H9 (cell line): ENCODE data around the gene NEK7. TPM values are rescaled to one million over a fixed set of nuclear protein-coding genes. Genes with fewer than 3 reads are reported as not detected.

Experiments used
- DNase-seq: peaks from one replicate; pipeline ENCODE4 v3.0.0-alpha.2; 2017
- H2AFZ ChIP-seq: one replicate; pipeline ENCODE4 v1.6.1; 2013; ENCODE audit warnings: mild to moderate bottlenecking, low read length, control low read depth, moderate library complexity
- H2AK5ac ChIP-seq: 2 replicates; pipeline ENCODE4 v1.6.1; 2013; ENCODE audit warnings: low read length, control low read depth, mixed read lengths; ENCODE audit not compliant: insufficient read length
- H2BK120ac ChIP-seq: one replicate; pipeline ENCODE4 v1.6.1; 2013; ENCODE audit warnings: low read depth, mild to moderate bottlenecking, low read length, control low read depth, inconsistent platforms; ENCODE audit not compliant: poor library complexity, severe bottlenecking
- H2BK12ac ChIP-seq: 2 replicates; pipeline ENCODE4 v1.6.1; 2013; ENCODE audit warnings: low read length, control low read depth, mixed read lengths, low read depth; ENCODE audit not compliant: insufficient read length
- H2BK15ac ChIP-seq: 2 replicates; pipeline ENCODE4 v1.6.1; 2013; ENCODE audit warnings: low read depth, low read length, control low read depth
- H2BK20ac ChIP-seq: one replicate; pipeline ENCODE4 v1.6.1; 2013; ENCODE audit warnings: low read depth, mild to moderate bottlenecking, low read length, control low read depth, inconsistent platforms; ENCODE audit not compliant: poor library complexity, severe bottlenecking
- H2BK5ac ChIP-seq: 2 replicates; pipeline ENCODE4 v1.6.1; 2013; ENCODE audit warnings: low read length, control low read depth, mixed read lengths; ENCODE audit not compliant: insufficient read length
- H3K14ac ChIP-seq: 2 replicates; pipeline ENCODE4 v1.6.1; 2013; ENCODE audit warnings: low read length, control low read depth; ENCODE audit not compliant: insufficient read depth
- H3K18ac ChIP-seq: 2 replicates; pipeline ENCODE4 v1.6.1; 2013; ENCODE audit warnings: low read depth, mild to moderate bottlenecking, mixed read lengths, low read length, control low read depth; ENCODE audit not compliant: insufficient read length
- H3K23ac ChIP-seq: 2 replicates; pipeline ENCODE4 v1.6.1; 2013; ENCODE audit warnings: low read length, control low read depth, mixed read lengths, low read depth; ENCODE audit not compliant: insufficient read length
- H3K23me2 ChIP-seq: 2 replicates; pipeline ENCODE4 v1.6.1; 2013; ENCODE audit warnings: low read depth, mild to moderate bottlenecking, mixed read lengths, low read length, control low read depth; ENCODE audit not compliant: insufficient read length, poor library complexity, severe bottlenecking
- H3K27ac ChIP-seq: 2 replicates; pipeline ENCODE4 v1.5.1; 2013; ENCODE audit warnings: low read length, control low read depth, mixed read lengths, low read depth; ENCODE audit not compliant: insufficient read length
- H3K27me3 ChIP-seq: 2 replicates; pipeline ENCODE4 v1.6.1; 2013; ENCODE audit warnings: low read length, control low read depth, inconsistent platforms; ENCODE audit not compliant: insufficient read depth
- H3K4ac ChIP-seq: 2 replicates; pipeline ENCODE4 v1.6.1; 2013; ENCODE audit warnings: low read depth, mild to moderate bottlenecking, control low read depth, inconsistent platforms, low read length, moderate library complexity
- H3K4me1 ChIP-seq: 2 replicates; pipeline ENCODE4 v1.6.1; 2013; ENCODE audit warnings: low read length, control low read depth, inconsistent platforms; ENCODE audit not compliant: insufficient read depth
- H3K4me2 ChIP-seq: 2 replicates; pipeline ENCODE4 v1.6.1; 2013; ENCODE audit warnings: low read length, control low read depth, mixed read lengths; ENCODE audit not compliant: insufficient read length, insufficient read depth
- H3K56ac ChIP-seq: 2 replicates; pipeline ENCODE4 v1.6.1; 2013; ENCODE audit warnings: low read depth, mild to moderate bottlenecking, mixed read lengths, low read length, control low read depth; ENCODE audit not compliant: insufficient read length
- H3K79me1 ChIP-seq: 2 replicates; pipeline ENCODE4 v1.6.1; 2013; ENCODE audit warnings: low read depth, mild to moderate bottlenecking, moderate library complexity, low read length, control low read depth, inconsistent platforms; ENCODE audit not compliant: insufficient read depth, poor library complexity, severe bottlenecking
- H3K79me2 ChIP-seq: 2 replicates; pipeline ENCODE4 v1.6.1; 2013; ENCODE audit warnings: low read length, control low read depth, inconsistent platforms; ENCODE audit not compliant: insufficient read depth
- H3K9ac ChIP-seq: 2 replicates; pipeline ENCODE4 v1.6.1; 2013; ENCODE audit warnings: low read length, control low read depth, mixed read lengths; ENCODE audit not compliant: insufficient read length; ENCODE audit errors: extremely low read depth
- H3K9me3 ChIP-seq: one replicate; pipeline ENCODE4 v1.6.1; 2013; ENCODE audit warnings: low read depth, low read length, inconsistent platforms; ENCODE audit not compliant: control insufficient read depth
- H3T11ph ChIP-seq: one replicate; pipeline ENCODE4 v1.6.1; 2013; ENCODE audit warnings: mild to moderate bottlenecking, low read length, control low read depth, inconsistent platforms
- H4K20me1 ChIP-seq: one replicate; pipeline ENCODE4 v1.6.1; 2013; ENCODE audit not compliant: control insufficient read depth, insufficient read length, insufficient read depth
- H4K5ac ChIP-seq: 2 replicates; pipeline ENCODE4 v1.6.1; 2013; ENCODE audit warnings: low read depth, mild to moderate bottlenecking, mixed read lengths, low read length, control low read depth; ENCODE audit not compliant: insufficient read length
- H4K8ac ChIP-seq: replicated peaks from 2 replicates; pipeline ENCODE4 v1.6.1; 2013; ENCODE audit warnings: low read length, control low read depth, mixed read lengths, low read depth; ENCODE audit not compliant: insufficient read length
- H4K91ac ChIP-seq: 2 replicates; pipeline ENCODE4 v1.6.1; 2013; ENCODE audit warnings: low read depth, mild to moderate bottlenecking, moderate library complexity, mixed read lengths, low read length, control low read depth; ENCODE audit not compliant: insufficient read length
- H3K27ac Mint-ChIP-seq, 3 experiments: 2 replicates in 2 of 3; 3 replicates in 1 of 3; pipeline ENCODE4 v1.8.0; 2020 to 2021; ENCODE audit warnings: mixed read lengths in 3 of 3, mild to moderate bottlenecking in 1 of 3, moderate library complexity in 1 of 3
- H3K27me3 Mint-ChIP-seq: 2 replicates; pipeline ENCODE4 v1.8.0; 2021; ENCODE audit warnings: low read depth, mild to moderate bottlenecking, moderate library complexity, mixed read lengths
- H3K36me3 Mint-ChIP-seq, 3 experiments: 2 replicates in 2 of 3; 3 replicates in 1 of 3; pipeline ENCODE4 v1.8.0; 2020 to 2021; ENCODE audit warnings: low read depth in 3 of 3, mixed read lengths in 3 of 3; ENCODE audit not compliant: insufficient read depth in 1 of 3
- H3K4me1 Mint-ChIP-seq, 2 experiments: 2 replicates each; pipeline ENCODE4 v1.8.0; 2020; ENCODE audit warnings: mixed read lengths in 2 of 2
- H3K4me3 Mint-ChIP-seq, 2 experiments: 2 replicates in 1 of 2; 3 replicates in 1 of 2; pipeline ENCODE4 v1.8.0; 2020 to 2021; ENCODE audit warnings: mild to moderate bottlenecking in 2 of 2, mixed read lengths in 2 of 2, moderate library complexity in 1 of 2
- H3K9me3 Mint-ChIP-seq, 2 experiments: 2 replicates in 1 of 2; 3 replicates in 1 of 2; pipeline ENCODE4 v1.8.0; 2020; ENCODE audit warnings: mild to moderate bottlenecking in 2 of 2, mixed read lengths in 2 of 2, moderate library complexity in 1 of 2
- WGBS: extraction: QIAGEN DNeasy Blood & Tissue Kit; methylation state at CpG from one replicate; pipeline ENCODE4 v1.1.7; 2013; ENCODE audit warnings: missing lambda C conversion rate, low lambda C conversion rate, mixed read lengths; ENCODE audit not compliant: insufficient read length; ENCODE audit errors: extremely low coverage; 5-methylcytosine and 5-hydroxymethylcytosine counted together
- total RNA-seq: library from RNA; stranded (reverse); gene quantifications from 2 replicates; pipeline ENCODE4 v1.2.1, GENCODE V29; 2021
- TF ChIP-seq, protein P1 (sequence below): fragments of 200-600 bp; sonication (generic); conservative IDR thresholded peaks from 3 replicates; pipeline ENCODE4 v1.8.0; 2021; ENCODE audit warnings: antibody characterized with exemption, mild to moderate bottlenecking

The NEK7 gene
- total RNA-seq, 1 experiment from 2014 or later = 9.6 TPM

DNA sequence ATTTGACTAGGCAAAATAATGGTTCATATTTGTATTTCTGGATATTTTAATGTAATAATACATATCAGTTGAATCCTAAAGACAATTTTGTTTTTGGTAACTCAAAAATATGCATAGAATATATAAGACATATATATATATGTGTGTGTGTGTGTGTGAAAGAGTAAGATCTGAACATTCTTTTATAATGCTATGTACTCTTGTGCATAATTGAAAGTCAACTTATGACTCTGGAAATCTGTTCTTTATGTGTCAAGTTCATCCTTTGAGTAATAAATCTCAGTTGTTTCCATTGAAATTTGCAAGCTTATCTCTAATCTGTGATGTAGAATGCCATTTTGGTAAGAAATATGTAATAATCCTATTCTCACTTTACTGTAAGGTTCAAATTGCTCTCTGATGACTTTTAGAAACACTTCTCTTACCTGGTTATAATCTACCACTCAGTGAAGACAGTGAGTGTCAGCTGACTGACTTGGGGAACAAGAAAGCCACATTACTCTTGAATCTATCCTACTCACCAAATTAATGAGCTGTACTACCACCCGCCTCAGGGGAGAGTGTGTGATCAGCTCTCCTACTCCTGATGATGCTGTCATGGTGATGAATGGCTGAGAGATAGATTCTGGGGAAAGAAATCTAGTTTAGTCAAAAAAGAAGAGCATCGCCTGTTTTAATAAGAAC is 15.0 kb upstream of the NEK7 start:
- H2BK12ac ChIP-seq = no peak overlapping the region
- no peak overlapping the region for H3K18ac ChIP-seq
- H3K4me1 Mint-ChIP-seq = no peaks in the 10 kb centered on the region
- no peak overlapping the region for H3K56ac ChIP-seq
- no peaks in the 10 kb centered on the region for H3K9me3 ChIP-seq
- no peaks in the 10 kb centered on the region for H3K36me3 Mint-ChIP-seq
- H3K27me3 ChIP-seq = no peaks in the 10 kb centered on the region
- H3K23ac ChIP-seq = no peak overlapping the region
- H2BK20ac ChIP-seq = no peak overlapping the region
- H4K8ac ChIP-seq = no peak overlapping the region
- H2BK15ac ChIP-seq = no peak overlapping the region
- TF ChIP-seq, protein P1, sequence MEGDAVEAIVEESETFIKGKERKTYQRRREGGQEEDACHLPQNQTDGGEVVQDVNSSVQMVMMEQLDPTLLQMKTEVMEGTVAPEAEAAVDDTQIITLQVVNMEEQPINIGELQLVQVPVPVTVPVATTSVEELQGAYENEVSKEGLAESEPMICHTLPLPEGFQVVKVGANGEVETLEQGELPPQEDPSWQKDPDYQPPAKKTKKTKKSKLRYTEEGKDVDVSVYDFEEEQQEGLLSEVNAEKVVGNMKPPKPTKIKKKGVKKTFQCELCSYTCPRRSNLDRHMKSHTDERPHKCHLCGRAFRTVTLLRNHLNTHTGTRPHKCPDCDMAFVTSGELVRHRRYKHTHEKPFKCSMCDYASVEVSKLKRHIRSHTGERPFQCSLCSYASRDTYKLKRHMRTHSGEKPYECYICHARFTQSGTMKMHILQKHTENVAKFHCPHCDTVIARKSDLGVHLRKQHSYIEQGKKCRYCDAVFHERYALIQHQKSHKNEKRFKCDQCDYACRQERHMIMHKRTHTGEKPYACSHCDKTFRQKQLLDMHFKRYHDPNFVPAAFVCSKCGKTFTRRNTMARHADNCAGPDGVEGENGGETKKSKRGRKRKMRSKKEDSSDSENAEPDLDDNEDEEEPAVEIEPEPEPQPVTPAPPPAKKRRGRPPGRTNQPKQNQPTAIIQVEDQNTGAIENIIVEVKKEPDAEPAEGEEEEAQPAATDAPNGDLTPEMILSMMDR = no peak
- no peak overlapping the region for H4K91ac ChIP-seq
- no peak overlapping the region for H2BK120ac ChIP-seq
- no peak overlapping the region for H3T11ph ChIP-seq
- H3K9me3 Mint-ChIP-seq = peaks cover 0 to 1% of the 10 kb centered on the region in 2 experiments; a peak in 2 of 5 replicates
- no peak overlapping the region for H3K4me3 Mint-ChIP-seq
- H3K27ac Mint-ChIP-seq = no peak overlapping the region
- H4K20me1 ChIP-seq = no peaks in the 10 kb centered on the region
- H2AK5ac ChIP-seq = no peak overlapping the region
- H3K27ac ChIP-seq = no peak overlapping the region
- H3K4ac ChIP-seq = no peak overlapping the region
- no peak for DNase-seq
- no peak overlapping the region for H3K14ac ChIP-seq
- H4K5ac ChIP-seq = no peak overlapping the region
- WGBS = no CpG with 5 or more reads among the region's 2 CpGs
- H2AFZ ChIP-seq = no peak overlapping the region
- H3K23me2 ChIP-seq = no peaks in the 10 kb centered on the region
- H3K4me1 ChIP-seq = no peaks in the 10 kb centered on the region
- no peaks in the 10 kb centered on the region for H3K79me2 ChIP-seq
- H3K79me1 ChIP-seq = no peaks in the 10 kb centered on the region
- H2BK5ac ChIP-seq = no peak overlapping the region
- H3K9ac ChIP-seq = no peak overlapping the region
- no peaks in the 10 kb centered on the region for H3K27me3 Mint-ChIP-seq
- H3K4me2 ChIP-seq = no peak overlapping the region
